Fibroblast of skin of right quadriceps (primary cell): ENCODE results near the gene TMEM165.

Experiments used
- DNase-seq: peaks from one replicate; pipeline ENCODE4 v3.0.0-alpha.2; 2013

Gene TMEM165

GRCh38 chr4:55369968-55370367 is 25.8 kb upstream of the TMEM165 start:
- no peak for DNase-seq

GRCh38 chr4:55372259-55372658 is 23.5 kb upstream of the TMEM165 start:
- DNase-seq: no peak

- no peak for DNase-seq
Observed at GRCh38 chr4:55373461-55373860, 22.3 kb upstream of the TMEM165 start.

- DNase-seq: no peak
Observed at GRCh38 chr4:55376698-55377097, 19.1 kb upstream of the TMEM165 start.

GRCh38 chr4:55378617-55379467 is 16.9 kb upstream of the TMEM165 start:
- peak; percentile 67 for DNase-seq

GRCh38 chr4:55380576-55380975 is 15.2 kb upstream of the TMEM165 start:
- DNase-seq: no peak

GRCh38 chr4:55381502-55381901 is 14.3 kb upstream of the TMEM165 start:
- DNase-seq: no peak

- DNase-seq: no peak
Observed at GRCh38 chr4:55382488-55383003, 13.2 kb upstream of the TMEM165 start.

- no peak for DNase-seq
Observed at GRCh38 chr4:55385201-55385649, 10.5 kb upstream of the TMEM165 start.

GRCh38 chr4:55386073-55386472 is 9.7 kb upstream of the TMEM165 start:
- peak; percentile 13 for DNase-seq

- no peak for DNase-seq
Observed at GRCh38 chr4:55386840-55387239, 8.9 kb upstream of the TMEM165 start.

GRCh38 chr4:55393461-55394320 is 2.1 kb upstream of the TMEM165 start:
- DNase-seq: no peak

GRCh38 chr4:55395218-55395528 is 584 bp upstream of the TMEM165 start:
- DNase-seq: no peak

- DNase-seq: peak; percentile 48
Observed at GRCh38 chr4:55396308-55397125, 760 bp downstream of the TMEM165 start.

GRCh38 chr4:55397126-55397436 is 1.3 kb downstream of the TMEM165 start:
- DNase-seq: no peak

- DNase-seq: peak; percentile 51
Observed at GRCh38 chr4:55397520-55398321, 2.0 kb downstream of the TMEM165 start.

- peak; percentile 11 for DNase-seq
Observed at GRCh38 chr4:55398461-55398860, 2.7 kb downstream of the TMEM165 start.

GRCh38 chr4:55398966-55399365 is 3.2 kb downstream of the TMEM165 start:
- no peak for DNase-seq

- DNase-seq: no peak
Observed at GRCh38 chr4:55399581-55399980, 3.8 kb downstream of the TMEM165 start.

- no peak for DNase-seq
Observed at GRCh38 chr4:55405073-55405472, 9.3 kb downstream of the TMEM165 start.

- no peak for DNase-seq
Observed at GRCh38 chr4:55406545-55406944, 10.8 kb downstream of the TMEM165 start.

GRCh38 chr4:55407119-55407518 is 11.4 kb downstream of the TMEM165 start:
- no peak for DNase-seq
